Prostate gland (tissue), 2 donors: ENCODE measurements around the gene ECT2L. TPM values are rescaled to one million over a fixed set of nuclear protein-coding genes. Genes with fewer than 3 reads are reported as not detected.

Experiments
- DNase-seq: peaks from one replicate; pipeline ENCODE4 v3.0.0-alpha.2; 2019; ENCODE audit warnings: low spot score
- H3K27ac ChIP-seq, 2 donors: fragments of 200-600 bp; sonication (generic); 2 replicates each; pipeline ENCODE4 v1.5.1; 2017 to 2019
- H3K27me3 ChIP-seq: fragments of 200-600 bp; sonication (generic); replicated peaks from 2 replicates; pipeline ENCODE4 v1.5.1; 2019; ENCODE audit not compliant: insufficient read depth
- H3K36me3 ChIP-seq, 2 donors: fragments of 200-600 bp; sonication (generic); 1 replicate in 1 of 2; 2 replicates in 1 of 2; pipeline versions ENCODE4 v1.5.1 to v1.8.1; 2017 to 2019
- H3K4me1 ChIP-seq: fragments of 200-600 bp; sonication (generic); replicated peaks from 2 replicates; pipeline ENCODE4 v1.5.1; 2019
- H3K4me3 ChIP-seq, 2 donors: fragments of 200-600 bp; sonication (generic); 2 replicates each; pipeline ENCODE4 v1.5.1; 2017 to 2019
- H3K9me3 ChIP-seq: fragments of 200-600 bp; sonication (generic); 2 replicates; pipeline ENCODE4 v1.5.1; 2017
- POLR2A ChIP-seq: fragments of 450-650 bp; IDR thresholded peaks from one replicate; pipeline ENCODE4 v1.6.1; 2016; ENCODE audit warnings: antibody characterized with exemption, mild to moderate bottlenecking
- POLR2AphosphoS5 ChIP-seq: sonication (generic); formaldehyde crosslinking; IDR thresholded peaks from one replicate; pipeline ENCODE4 v1.6.1; 2017; ENCODE audit warnings: antibody characterized with exemption
- WGBS: methylation state at CpG from one replicate; pipeline ENCODE4 v1.1.5; 2018; 5-methylcytosine and 5-hydroxymethylcytosine counted together
- intact Hi-C: fragments of 100-400 bp; cut with DNase I; formaldehyde crosslinking; loops from one replicate; pipeline ENCODE4 v1.14.2; 2022
- total RNA-seq, 2 donors: library from RNA; depleted of rRNA; stranded (reverse); fragments of >200 nt; gene quantifications; one replicate each; pipeline ENCODE4 v1.1.0, GENCODE V29; 2016
- TF ChIP-seq, protein P1 (sequence below), 4 experiments: fragments of 200-600 bp in 2 of 4; fragments of 450-650 bp in 2 of 4; sonication (generic) in 2 of 4; IDR thresholded peaks; 1 replicate in 3 of 4; 2 replicates in 1 of 4; pipeline ENCODE4 v1.5.1; 2016 to 2019; ENCODE audit warnings: antibody characterized with exemption in 4 of 4, mild to moderate bottlenecking in 2 of 4, moderate library complexity in 2 of 4

Gene ECT2L
- total RNA-seq, 2 donors from 2014 or later, result 0.41 TPM; not detected in 1

DNA sequence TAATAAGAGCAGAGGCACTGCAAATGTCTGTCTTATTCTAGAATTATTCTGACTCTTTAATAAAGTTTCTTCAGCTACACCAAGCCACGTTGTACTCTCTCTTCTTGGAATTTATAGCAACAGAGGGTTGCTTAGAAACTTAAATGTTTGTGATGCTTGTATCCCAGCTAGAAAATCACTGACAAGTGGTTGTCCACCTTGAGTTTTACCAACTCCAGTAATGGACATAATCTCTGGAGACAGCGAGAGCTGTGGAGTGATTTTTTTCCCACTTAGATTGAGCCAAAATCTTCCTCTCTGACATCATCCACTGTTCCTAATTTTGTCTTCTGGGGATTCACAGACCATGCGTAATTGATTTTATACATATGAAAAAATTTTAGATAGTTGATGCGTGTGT, 8.0 kb downstream of the ECT2L start:
- H3K4me1 ChIP-seq, result no peaks in the 10 kb centered on the region
- TF ChIP-seq POLR2A, result no peak
- TF ChIP-seq POLR2AphosphoS5, result no peak
- TF ChIP-seq, protein P1, sequence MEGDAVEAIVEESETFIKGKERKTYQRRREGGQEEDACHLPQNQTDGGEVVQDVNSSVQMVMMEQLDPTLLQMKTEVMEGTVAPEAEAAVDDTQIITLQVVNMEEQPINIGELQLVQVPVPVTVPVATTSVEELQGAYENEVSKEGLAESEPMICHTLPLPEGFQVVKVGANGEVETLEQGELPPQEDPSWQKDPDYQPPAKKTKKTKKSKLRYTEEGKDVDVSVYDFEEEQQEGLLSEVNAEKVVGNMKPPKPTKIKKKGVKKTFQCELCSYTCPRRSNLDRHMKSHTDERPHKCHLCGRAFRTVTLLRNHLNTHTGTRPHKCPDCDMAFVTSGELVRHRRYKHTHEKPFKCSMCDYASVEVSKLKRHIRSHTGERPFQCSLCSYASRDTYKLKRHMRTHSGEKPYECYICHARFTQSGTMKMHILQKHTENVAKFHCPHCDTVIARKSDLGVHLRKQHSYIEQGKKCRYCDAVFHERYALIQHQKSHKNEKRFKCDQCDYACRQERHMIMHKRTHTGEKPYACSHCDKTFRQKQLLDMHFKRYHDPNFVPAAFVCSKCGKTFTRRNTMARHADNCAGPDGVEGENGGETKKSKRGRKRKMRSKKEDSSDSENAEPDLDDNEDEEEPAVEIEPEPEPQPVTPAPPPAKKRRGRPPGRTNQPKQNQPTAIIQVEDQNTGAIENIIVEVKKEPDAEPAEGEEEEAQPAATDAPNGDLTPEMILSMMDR (IDR thresholded peaks at IDR 0.05), result no peak
- H3K4me3 ChIP-seq, result no peak overlapping the region
- no peak for DNase-seq
- intact Hi-C loops, result no loop called here
- 58% methylated on average over 4 of the region's 4 CpGs for WGBS
- H3K36me3 ChIP-seq, result no peaks in the 10 kb centered on the region
- no peaks in the 10 kb centered on the region for H3K27me3 ChIP-seq
- no peak overlapping the region for H3K27ac ChIP-seq
- no peaks in the 10 kb centered on the region for H3K9me3 ChIP-seq

- WGBS, result 90% methylated on average over 9 of the region's 9 CpGs
- Histone ChIP-seq H3K9me3 (no peaks in the 10 kb centered on the region), H3K4me3 (no peak overlapping the region), H3K4me1 (no peaks in the 10 kb centered on the region), H3K27ac (no peak overlapping the region), H3K27me3 (no peaks in the 10 kb centered on the region), H3K36me3 (no peaks in the 10 kb centered on the region)
- TF ChIP-seq, protein P1 (IDR thresholded peaks at IDR 0.05), result no peak
- no peak for TF ChIP-seq POLR2A
- no peak for TF ChIP-seq POLR2AphosphoS5
- intact Hi-C loops, result no loop called here
- DNase-seq, result no peak
Observed at GRCh38 chr6:138805016-138805765, 9.3 kb downstream of the ECT2L start.

- no peak for DNase-seq
- no peaks in the 10 kb centered on the region for H3K36me3 ChIP-seq
- intact Hi-C loops, result no loop called here
- no peaks in the 10 kb centered on the region for H3K27me3 ChIP-seq
- 96% methylated on average over 1 of the region's 1 CpG for WGBS
- TF ChIP-seq, protein P1 (IDR thresholded peaks at IDR 0.05), result no peak
- TF ChIP-seq POLR2A (no peak), POLR2AphosphoS5 (no peak)
- no peak overlapping the region for H3K27ac ChIP-seq
- no peaks in the 10 kb centered on the region for H3K9me3 ChIP-seq
- no peaks in the 10 kb centered on the region for H3K4me1 ChIP-seq
- H3K4me3 ChIP-seq, result no peak overlapping the region
Observed at GRCh38 chr6:138806889-138807288, 11.0 kb downstream of the ECT2L start.

GRCh38 chr6:138809677-138810076, 13.8 kb downstream of the ECT2L start:
- Histone ChIP-seq H3K4me1 (peaks cover 2% of the 10 kb centered on the region), H3K4me3 (no peak overlapping the region), H3K9me3 (no peaks in the 10 kb centered on the region), H3K36me3 (no peaks in the 10 kb centered on the region), H3K27ac (no peak overlapping the region), H3K27me3 (no peaks in the 10 kb centered on the region)
- no peak for TF ChIP-seq POLR2A
- TF ChIP-seq POLR2AphosphoS5, result no peak
- TF ChIP-seq, protein P1 (IDR thresholded peaks at IDR 0.05), result no peak
- no peak for DNase-seq
- 83% methylated on average over 3 of the region's 3 CpGs for WGBS
- intact Hi-C loops, result no loop called here

GRCh38 chr6:138811866-138812265, 16.0 kb downstream of the ECT2L start:
- H3K4me3 ChIP-seq, result no peak overlapping the region
- no peak for TF ChIP-seq POLR2AphosphoS5
- TF ChIP-seq POLR2A, result no peak
- TF ChIP-seq, protein P1 (IDR thresholded peaks at IDR 0.05), result no peak
- peaks cover 3% of the 10 kb centered on the region for H3K4me1 ChIP-seq
- no peak overlapping the region for H3K27ac ChIP-seq
- no peaks in the 10 kb centered on the region for H3K9me3 ChIP-seq
- intact Hi-C loops, result no loop called here
- 83% methylated on average over 3 of the region's 3 CpGs for WGBS
- H3K27me3 ChIP-seq, result no peaks in the 10 kb centered on the region
- no peak for DNase-seq
- no peaks in the 10 kb centered on the region for H3K36me3 ChIP-seq
